MV-4-11 (cell line): ENCODE results near the gene RANBP3.
"Not testable (repeated sequence)": the region's sequence is repeated elsewhere in the genome, so short reads cannot be mapped to it uniquely, and the experiment has no call there.

Experiments
- DNase-seq: peaks from one replicate; lab custom pipeline; 2025; lab: John Stamatoyannopoulos, UW

Gene RANBP3

GRCh38 chr19:5966215-5966614, 11.7 kb downstream of the RANBP3 start:
- no peak for DNase-seq

DNA sequence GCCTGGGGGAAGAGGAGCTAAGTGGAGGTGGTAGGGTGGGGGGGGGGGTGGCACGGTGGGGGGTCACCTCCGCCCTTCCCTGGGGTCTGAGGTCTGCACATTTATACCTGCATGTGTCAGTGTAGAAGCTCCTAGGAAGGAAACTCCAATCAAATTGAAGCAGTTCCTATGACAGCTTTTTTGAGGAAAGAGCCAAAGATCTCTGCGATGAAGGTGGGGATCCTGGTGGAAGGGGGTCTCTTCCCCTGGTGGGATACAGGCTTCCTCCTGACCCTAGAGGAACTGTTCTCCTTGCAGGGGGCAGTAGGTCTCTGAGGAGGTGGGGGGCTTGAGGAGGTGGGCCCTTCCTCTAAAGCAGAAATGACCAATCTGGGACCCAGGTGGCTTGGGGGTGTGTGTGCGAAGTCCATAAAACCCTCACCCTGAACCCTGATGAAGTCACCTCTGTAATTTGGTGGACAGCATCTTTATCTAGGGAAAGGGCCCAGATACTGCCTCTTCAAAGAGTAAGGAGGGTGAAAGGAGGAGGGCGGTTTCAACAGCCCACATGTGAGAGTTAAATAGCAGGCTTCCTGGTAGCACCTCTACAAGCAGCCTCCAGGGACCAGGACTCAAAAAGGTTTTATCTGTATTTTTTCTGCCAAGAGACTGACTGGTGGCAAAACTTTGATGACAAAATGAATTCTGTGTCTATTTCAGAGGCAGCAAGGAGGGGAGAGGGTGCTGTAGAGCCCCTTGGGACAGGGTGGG, 12.9 kb downstream of the RANBP3 start:
- no peak for DNase-seq

DNA sequence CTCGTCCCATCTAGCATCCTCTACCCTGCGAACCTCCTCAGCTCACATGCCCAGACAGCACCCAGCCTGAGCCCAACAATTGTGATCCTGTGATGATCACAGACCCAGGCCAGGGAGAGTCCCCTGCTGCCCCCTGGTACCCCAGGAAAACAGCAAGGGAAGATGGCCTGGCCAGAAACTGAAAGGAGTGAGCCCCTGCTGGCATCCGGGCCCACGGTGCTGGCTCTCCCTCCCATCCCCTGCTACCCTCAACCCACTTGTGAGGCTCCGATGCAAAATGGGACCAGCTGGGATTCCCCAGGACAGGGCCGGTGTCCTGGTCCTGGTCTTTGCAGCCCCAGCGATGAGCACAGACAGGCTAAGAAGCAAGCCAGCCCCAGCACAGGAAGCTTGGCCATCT, 14.1 kb downstream of the RANBP3 start:
- no peak for DNase-seq

GRCh38 chr19:5963259-5963658, 14.7 kb downstream of the RANBP3 start:
- DNase-seq: not testable (repeated sequence)

DNA sequence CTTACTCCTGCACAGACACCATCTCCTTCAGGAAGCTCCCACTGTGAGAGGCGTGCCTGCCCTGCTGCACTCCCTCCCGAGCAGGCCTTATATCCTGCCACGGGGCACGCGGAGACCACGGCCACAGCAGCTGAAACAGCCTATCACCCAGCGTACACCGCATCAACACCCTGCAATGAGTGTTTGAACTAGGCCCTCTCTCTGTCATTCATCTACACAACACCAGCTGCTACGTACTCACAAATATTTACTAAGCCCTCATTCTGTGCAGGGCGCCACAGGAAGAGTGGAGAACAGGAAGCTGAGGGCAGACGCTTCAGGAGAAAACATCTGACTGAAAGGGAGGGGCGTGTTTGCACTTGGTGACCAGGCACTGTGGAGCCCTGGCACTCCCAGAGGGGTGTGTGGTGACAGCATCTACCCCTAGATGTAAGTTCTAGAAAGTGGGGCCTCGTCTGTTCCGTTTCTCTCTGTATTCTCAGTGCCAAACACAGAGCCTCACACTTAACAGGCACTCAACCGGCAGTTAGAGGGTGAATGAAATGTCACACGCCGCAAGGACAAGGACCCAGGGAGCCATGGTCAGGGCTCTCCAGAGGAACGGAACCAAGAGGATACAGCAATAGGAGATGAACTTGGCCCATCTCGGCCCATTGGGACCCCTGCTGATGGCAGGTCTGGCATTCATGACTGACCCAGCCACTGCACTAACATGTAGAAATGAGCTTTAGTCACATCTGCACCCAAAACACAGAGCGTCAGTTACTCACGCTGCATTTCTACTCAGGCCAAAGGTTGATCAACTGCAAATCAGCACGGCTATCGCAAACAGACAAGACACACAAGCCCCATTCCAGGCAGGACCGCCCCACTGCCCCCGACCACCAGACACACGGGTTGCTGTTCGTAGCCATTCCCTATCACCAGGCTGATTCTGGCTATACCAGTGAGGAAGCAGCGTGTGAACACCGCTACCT, 15.7 kb downstream of the RANBP3 start:
- DNase-seq: peak; percentile 77

DNA sequence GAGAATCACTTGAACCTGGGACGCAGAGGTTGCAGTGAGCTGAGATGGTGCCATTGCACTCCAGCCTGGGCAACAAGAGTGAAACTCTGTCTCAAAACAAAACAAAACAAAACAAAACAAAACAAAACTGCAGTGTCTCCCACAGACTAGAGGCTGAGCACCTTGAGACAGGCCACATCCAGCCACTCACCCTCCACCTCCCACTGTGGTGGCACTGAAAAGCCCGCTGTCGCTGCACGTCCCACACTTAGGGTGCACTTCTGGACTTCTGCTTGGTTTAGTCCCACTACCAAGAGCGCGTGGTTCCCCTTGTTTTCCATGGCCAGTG, 16.3 kb downstream of the RANBP3 start:
- not testable (repeated sequence) for DNase-seq

- no peak for DNase-seq
Observed at GRCh38 chr19:5960005-5961001, 17.6 kb downstream of the RANBP3 start.

DNA sequence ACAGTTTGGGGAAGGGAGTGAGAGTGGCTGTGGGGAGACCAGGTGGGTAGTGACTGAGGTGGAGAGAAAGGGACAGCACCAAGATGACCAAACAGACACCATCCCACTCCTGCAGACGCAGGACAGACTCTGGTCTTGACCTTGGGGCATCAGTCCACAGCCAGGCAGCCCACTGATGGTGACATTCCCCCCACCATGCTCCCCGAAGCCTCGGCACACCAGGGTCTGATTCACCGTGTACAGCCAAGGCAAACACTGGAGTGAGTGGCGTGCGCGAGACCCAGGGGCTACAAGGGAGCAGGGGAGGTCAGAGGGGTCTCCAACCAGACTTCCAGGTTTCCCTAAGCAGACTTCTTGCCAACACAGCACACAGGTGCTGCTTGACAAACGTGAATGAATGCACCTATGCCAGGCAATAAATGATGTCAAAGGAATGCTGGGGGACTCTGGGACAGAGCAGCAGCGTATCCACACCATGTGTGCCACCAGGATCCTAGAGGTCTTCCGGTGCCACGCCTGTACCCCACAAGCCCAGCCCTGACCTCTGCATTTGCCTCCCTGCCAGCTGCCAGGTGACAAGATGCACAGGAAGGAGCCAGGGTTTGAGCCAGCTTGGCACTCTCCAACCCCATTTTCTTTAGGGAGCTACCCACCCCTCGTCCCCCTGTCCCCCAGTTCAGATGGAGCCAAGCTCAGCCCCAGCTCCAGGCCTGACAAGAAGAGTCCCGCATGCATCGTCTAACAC, 18.5 kb downstream of the RANBP3 start:
- DNase-seq: no peak

- no peak for DNase-seq
Observed at GRCh38 chr19:5958851-5959122, 19.2 kb downstream of the RANBP3 start.

DNA sequence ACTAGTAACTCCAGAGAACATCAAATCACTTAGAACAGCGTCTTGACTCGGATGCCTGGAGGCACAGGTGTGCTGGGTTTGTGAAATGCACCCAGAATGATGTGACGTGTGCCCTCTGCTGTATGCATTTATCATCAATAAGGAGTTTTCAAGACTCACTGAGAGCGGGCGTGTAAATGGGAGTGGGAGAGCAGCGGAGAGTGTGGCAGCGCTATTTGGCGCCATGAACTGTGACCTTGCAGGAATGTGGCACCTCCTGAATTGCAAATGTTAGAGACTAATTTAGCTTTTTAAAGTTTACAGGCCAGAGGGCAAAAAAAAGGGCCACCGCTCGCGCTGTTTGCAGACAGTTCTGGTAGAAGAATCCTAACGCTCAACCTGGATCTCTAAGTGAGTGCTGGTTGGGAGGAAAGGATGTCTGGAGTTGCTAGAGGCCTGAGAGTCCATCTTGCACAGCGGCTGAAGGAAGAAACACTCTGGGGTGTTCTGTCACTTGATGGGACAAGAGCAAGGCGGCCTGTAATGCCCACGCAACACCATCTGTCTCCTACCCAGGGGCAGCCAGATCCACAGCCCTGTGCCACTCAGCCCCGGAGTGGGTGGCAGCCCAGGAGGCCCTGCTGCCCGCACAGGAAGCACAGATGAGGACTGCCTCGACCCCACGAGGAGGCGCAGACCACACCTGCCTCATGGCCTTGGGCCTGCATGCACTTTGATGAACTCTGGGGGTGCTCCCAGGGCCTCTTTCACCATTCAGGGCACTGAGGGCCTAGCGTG, 19.7 kb downstream of the RANBP3 start:
- DNase-seq: no peak

- DNase-seq: no peak
Observed at GRCh38 chr19:5957170-5957569, 20.8 kb downstream of the RANBP3 start.

- DNase-seq: no peak
Observed at GRCh38 chr19:5956728-5957127, 21.2 kb downstream of the RANBP3 start.

DNA sequence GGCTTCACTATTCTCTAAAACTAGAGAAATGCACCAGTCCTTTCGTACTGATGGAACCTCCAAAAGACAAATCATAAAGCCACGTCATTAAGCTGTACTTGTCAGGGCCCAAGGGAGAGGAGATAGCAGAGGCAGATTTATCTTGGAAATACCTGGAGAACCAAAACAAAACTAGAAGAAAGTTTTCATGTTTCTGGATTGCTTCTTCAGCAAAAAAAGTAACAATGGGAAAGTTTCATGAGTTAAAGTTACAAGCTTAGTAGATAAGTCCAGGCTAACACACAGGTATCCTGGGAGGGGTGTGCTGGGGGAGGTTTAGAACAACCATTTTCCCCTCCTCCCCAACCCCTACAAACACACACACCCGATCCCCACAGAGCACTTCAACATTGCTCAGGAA, 21.6 kb downstream of the RANBP3 start:
- no peak for DNase-seq

DNA sequence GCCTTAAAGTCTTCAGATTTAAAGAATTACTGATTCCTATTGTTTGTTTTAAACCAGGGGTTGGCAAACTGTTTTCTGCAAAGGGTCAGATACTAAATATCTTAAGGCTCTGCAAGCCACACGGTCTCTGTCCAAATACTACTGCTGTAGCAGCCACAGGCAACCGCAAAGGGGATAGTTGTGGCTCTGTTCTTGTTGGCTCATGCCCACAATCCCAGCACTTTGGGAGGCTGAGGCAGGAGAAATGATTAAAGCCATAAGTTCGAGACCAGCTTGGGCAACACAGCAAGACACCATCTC, 22.4 kb downstream of the RANBP3 start:
- DNase-seq: peak; percentile 28

DNA sequence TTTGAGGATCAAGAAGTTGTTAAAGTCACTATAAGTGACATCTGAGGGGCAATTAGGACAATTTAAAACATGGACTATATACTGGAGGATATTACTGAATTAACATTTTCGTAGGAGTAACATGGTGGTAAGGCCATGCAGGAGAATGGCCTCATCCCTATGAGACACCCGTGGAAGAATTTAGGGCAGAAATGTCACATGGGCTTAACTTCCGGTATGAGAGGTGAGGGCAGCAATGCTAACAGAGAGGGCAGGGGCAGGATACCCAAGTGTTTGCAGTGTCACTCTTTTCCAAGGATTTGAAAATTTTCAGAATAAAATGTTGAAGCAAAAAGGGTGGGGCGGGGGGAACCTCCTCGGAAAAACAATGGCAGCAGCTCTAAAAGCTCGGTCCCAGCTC, 23.6 kb downstream of the RANBP3 start:
- no peak for DNase-seq

GRCh38 chr19:5953680-5954213, 24.2 kb downstream of the RANBP3 start:
- no peak for DNase-seq

GRCh38 chr19:5953030-5953589, 24.8 kb downstream of the RANBP3 start:
- DNase-seq: peak; percentile 65

GRCh38 chr19:5952193-5953029, 25.5 kb downstream of the RANBP3 start:
- no peak for DNase-seq

DNA sequence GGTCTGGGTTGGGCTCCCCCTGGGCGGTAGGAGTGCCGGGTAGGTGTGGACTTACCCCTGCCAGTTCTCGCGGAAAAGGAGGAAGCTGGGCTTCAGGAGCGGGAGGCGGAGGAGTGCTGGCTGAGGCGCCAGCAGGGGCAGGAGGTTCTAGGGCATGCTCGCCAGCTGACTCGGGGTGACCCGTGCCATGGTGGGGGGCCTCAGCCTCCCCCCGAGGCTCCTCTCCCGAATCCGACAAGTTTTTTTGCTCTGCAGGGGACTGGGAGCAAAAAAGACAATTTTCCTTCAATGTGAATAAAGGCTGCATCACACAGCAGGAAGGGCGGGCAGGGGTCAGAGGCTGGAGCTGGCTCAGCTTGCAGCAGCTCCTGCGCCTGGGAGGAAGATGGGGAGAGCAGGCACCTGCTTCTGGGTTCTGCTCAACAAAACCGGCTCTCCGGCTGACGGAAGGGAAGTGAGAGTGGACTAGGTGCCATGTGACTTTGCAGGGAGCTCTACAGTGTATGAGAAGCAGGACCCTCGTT, 26.5 kb downstream of the RANBP3 start:
- peak; percentile 77 for DNase-seq
